ENCODE results near the gene UTP15. TPM values are rescaled to one million over a fixed set of nuclear protein-coding genes. Genes with fewer than 3 reads are reported as not detected.

The UTP15 gene
- total RNA-seq, 2 donors from 2014 or later = 25.7 to 44.8 TPM

GRCh38 chr5:73606206-73606753 is 40.7 kb downstream of the UTP15 start:
- no peak for ATAC-seq
- H3K36me3 Mint-ChIP-seq = peaks cover 0 to 5% of the 10 kb centered on the region in 2 donors
- no peak for DNase-seq (ENCODE audit: low spot score in 2 of 2)
- no peak overlapping the region for H3K27ac Mint-ChIP-seq
- peaks cover 4 to 5% of the 10 kb centered on the region in 2 donors for H3K9me3 Mint-ChIP-seq

- ATAC-seq = no peak
- no peaks in the 10 kb centered on the region for H3K9me3 Mint-ChIP-seq
- H3K36me3 Mint-ChIP-seq = no peaks in the 10 kb centered on the region
- no peak for DNase-seq (ENCODE audit: low spot score in 2 of 2)
- no peak overlapping the region for H3K27ac Mint-ChIP-seq
Observed at GRCh38 chr5:73607228-73607627, 41.7 kb downstream of the UTP15 start.

- ATAC-seq (no peak), DNase-seq (ENCODE audit: low spot score in 2 of 2) (no peak)
- no peaks in the 10 kb centered on the region for H3K9me3 Mint-ChIP-seq
- no peak overlapping the region for H3K27ac Mint-ChIP-seq
- H3K36me3 Mint-ChIP-seq = no peaks in the 10 kb centered on the region
Observed at GRCh38 chr5:73612799-73613198, 47.3 kb downstream of the UTP15 start.

GRCh38 chr5:73615085-73615484 is 49.5 kb downstream of the UTP15 start:
- no peaks in the 10 kb centered on the region for H3K36me3 Mint-ChIP-seq
- DNase-seq (ENCODE audit: low spot score in 2 of 2) (no peak), ATAC-seq (no peak)
- H3K9me3 Mint-ChIP-seq = no peaks in the 10 kb centered on the region
- no peak overlapping the region for H3K27ac Mint-ChIP-seq

- H3K36me3 Mint-ChIP-seq = no peaks in the 10 kb centered on the region
- DNase-seq (ENCODE audit: low spot score in 2 of 2) (no peak), ATAC-seq (no peak)
- H3K27ac Mint-ChIP-seq = no peak overlapping the region
- H3K9me3 Mint-ChIP-seq = no peaks in the 10 kb centered on the region
Observed at GRCh38 chr5:73615947-73616346, 50.4 kb downstream of the UTP15 start.

- H3K27ac Mint-ChIP-seq = no peak overlapping the region
- no peaks in the 10 kb centered on the region for H3K36me3 Mint-ChIP-seq
- H3K9me3 Mint-ChIP-seq = no peaks in the 10 kb centered on the region
- ATAC-seq (no peak), DNase-seq (ENCODE audit: low spot score in 2 of 2) (no peak)
Observed at GRCh38 chr5:73617510-73618279, 52.2 kb downstream of the UTP15 start.

- Mint-ChIP-seq H3K36me3 (no peaks in the 10 kb centered on the region), H3K27ac (no peak overlapping the region), H3K9me3 (no peaks in the 10 kb centered on the region)
- no peak for DNase-seq (ENCODE audit: low spot score in 2 of 2)
- ATAC-seq = no peak
Observed at GRCh38 chr5:73619606-73620333, 54.2 kb downstream of the UTP15 start.

- no peaks in the 10 kb centered on the region for H3K9me3 Mint-ChIP-seq
- no peak for ATAC-seq
- H3K36me3 Mint-ChIP-seq = no peaks in the 10 kb centered on the region
- H3K27ac Mint-ChIP-seq = no peak overlapping the region
- no peak for DNase-seq (ENCODE audit: low spot score in 2 of 2)
Observed at GRCh38 chr5:73620334-73620687, 54.8 kb downstream of the UTP15 start.

- H3K36me3 Mint-ChIP-seq = no peaks in the 10 kb centered on the region
- H3K27ac Mint-ChIP-seq = no peak overlapping the region
- no peaks in the 10 kb centered on the region for H3K9me3 Mint-ChIP-seq
- DNase-seq (ENCODE audit: low spot score in 2 of 2) (no peak), ATAC-seq (no peak)
Observed at GRCh38 chr5:73623060-73623459, 57.5 kb downstream of the UTP15 start.

- Mint-ChIP-seq H3K9me3 (no peaks in the 10 kb centered on the region), H3K36me3 (no peaks in the 10 kb centered on the region), H3K27ac (no peak overlapping the region)
- DNase-seq (ENCODE audit: low spot score in 2 of 2) (no peak), ATAC-seq (no peak)
Observed at GRCh38 chr5:73623901-73624404, 58.4 kb downstream of the UTP15 start.

- no peak for ATAC-seq
Observed at GRCh38 chr5:73624888-73625287, 59.3 kb downstream of the UTP15 start.

GRCh38 chr5:73625372-73625943 is 59.9 kb downstream of the UTP15 start:
- ATAC-seq = no peak
- DNase-seq (ENCODE audit: low spot score in 2 of 2) = no peak
- H3K27ac Mint-ChIP-seq = no peak overlapping the region
- H3K9me3 Mint-ChIP-seq = no peaks in the 10 kb centered on the region
- no peaks in the 10 kb centered on the region for H3K36me3 Mint-ChIP-seq

More at GRCh38 chr5:73624888-73625287, 59.3 kb downstream of the UTP15 start:
- DNase-seq (ENCODE audit: low spot score in 2 of 2) = no peak
- Mint-ChIP-seq H3K36me3 (no peaks in the 10 kb centered on the region), H3K27ac (no peak overlapping the region), H3K9me3 (no peaks in the 10 kb centered on the region)

- Mint-ChIP-seq H3K9me3 (no peaks in the 10 kb centered on the region), H3K27ac (no peak within 1 kb of the TSS), H3K36me3 (no peaks in the 10 kb centered on the region)
- ATAC-seq = peak; percentile 40 to 78
- peak in 1 of 2 donors; percentile 30 for DNase-seq (ENCODE audit: low spot score in 2 of 2)
Observed at GRCh38 chr5:73625944-73626811, 60.6 kb downstream of the UTP15 start, which contains the start of gene ARHGEF28. TSS of gene ARHGEF28 (plus strand) at chr5:73626196. CDS start at chr5:73684852, 58,656 bp downstream.

- DNase-seq (ENCODE audit: low spot score in 2 of 2) = no peak
- H3K27ac Mint-ChIP-seq = no peak overlapping the region
Observed at GRCh38 chr5:73626814-73627313, 61.3 kb downstream of the UTP15 start.

GRCh38 chr5:73629456-73629855 is 63.9 kb downstream of the UTP15 start:
- ATAC-seq = no peak
- H3K36me3 Mint-ChIP-seq = no peaks in the 10 kb centered on the region
- no peak overlapping the region for H3K27ac Mint-ChIP-seq
- no peaks in the 10 kb centered on the region for H3K9me3 Mint-ChIP-seq
- DNase-seq (ENCODE audit: low spot score in 2 of 2) = no peak

More at GRCh38 chr5:73626814-73627313, 61.3 kb downstream of the UTP15 start:
- no peak for ATAC-seq
- no peaks in the 10 kb centered on the region for H3K9me3 Mint-ChIP-seq
- no peaks in the 10 kb centered on the region for H3K36me3 Mint-ChIP-seq

GRCh38 chr5:73630765-73631164 is 65.2 kb downstream of the UTP15 start:
- Mint-ChIP-seq H3K9me3 (no peaks in the 10 kb centered on the region), H3K36me3 (no peaks in the 10 kb centered on the region), H3K27ac (no peak overlapping the region)
- ATAC-seq (no peak), DNase-seq (ENCODE audit: low spot score in 2 of 2) (no peak)
